ENCODE data around the gene MT1B. TPM values are rescaled to one million over a fixed set of nuclear protein-coding genes. Genes with fewer than 3 reads are reported as not detected.
A peak's percentile ranks its signal among the peaks of the same experiment; 100 is the strongest.

MT1B gene
- total RNA-seq, 6 experiments from 2014 or later, result not detected

- peaks cover 18% of the 10 kb centered on the region; the same call in 1 of the 2 replicates for H3K36me3 Mint-ChIP-seq (ENCODE audit: low read depth)
These were observed 25.0 kb upstream of the MT1B start for GRCh38 chr16:56626685-56627084.

GRCh38 chr16:56628486-56629350 is 23.0 kb upstream of the MT1B start:
- Mint-ChIP-seq H3K9me3 (no peaks in the 10 kb centered on the region), H3K27ac (no peak overlapping the region), H3K4me1 (ENCODE audit: low read depth) (peaks cover 38% of the 10 kb centered on the region), H3K27me3 (ENCODE audit: insufficient read depth) (peaks cover 6% of the 10 kb centered on the region), H3K36me3 (ENCODE audit: low read depth) (peaks cover 18% of the 10 kb centered on the region; the same call in 1 of the 2 replicates), H3K4me3 (no peak overlapping the region)
- DNase-seq, result no peak
- TF ChIP-seq CTCF (IDR thresholded peaks at IDR 0.05), result no peak

More at GRCh38 chr16:56626685-56627084, 25.0 kb upstream of the MT1B start:
- Mint-ChIP-seq H3K27me3 (ENCODE audit: insufficient read depth) (peaks cover 4% of the 10 kb centered on the region; the same call in 1 of the 2 replicates), H3K4me1 (ENCODE audit: low read depth) (peaks cover 29% of the 10 kb centered on the region), H3K9me3 (no peaks in the 10 kb centered on the region), H3K27ac (peak overlapping the region; percentile 96), H3K4me3 (peak overlapping the region; percentile 97)
- no peak for DNase-seq
- TF ChIP-seq CTCF (IDR thresholded peaks at IDR 0.05), result no peak

- H3K36me3 Mint-ChIP-seq (ENCODE audit: low read depth), result peaks cover 18% of the 10 kb centered on the region; the same call in 1 of the 2 replicates
- H3K27me3 Mint-ChIP-seq (ENCODE audit: insufficient read depth), result peaks cover 14% of the 10 kb centered on the region
- no peak for DNase-seq
These were observed 22.2 kb upstream of the MT1B start for GRCh38 chr16:56629531-56629930.

GRCh38 chr16:56630134-56630533 is 21.6 kb upstream of the MT1B start:
- H3K27me3 Mint-ChIP-seq (ENCODE audit: insufficient read depth), result peaks cover 20% of the 10 kb centered on the region
- TF ChIP-seq CTCF (IDR thresholded peaks at IDR 0.05), result no peak
- no peaks in the 10 kb centered on the region for H3K9me3 Mint-ChIP-seq
- no peak overlapping the region for H3K27ac Mint-ChIP-seq
- H3K4me1 Mint-ChIP-seq (ENCODE audit: low read depth), result peaks cover 39% of the 10 kb centered on the region
- no peak overlapping the region for H3K4me3 Mint-ChIP-seq
- no peak for DNase-seq
- H3K36me3 Mint-ChIP-seq (ENCODE audit: low read depth), result peaks cover 18% of the 10 kb centered on the region; the same call in 1 of the 2 replicates

More at GRCh38 chr16:56629531-56629930, 22.2 kb upstream of the MT1B start:
- Mint-ChIP-seq H3K4me3 (no peak overlapping the region), H3K9me3 (no peaks in the 10 kb centered on the region), H3K27ac (no peak overlapping the region), H3K4me1 (ENCODE audit: low read depth) (peaks cover 38% of the 10 kb centered on the region)
- TF ChIP-seq CTCF (IDR thresholded peaks at IDR 0.05), result no peak

- Mint-ChIP-seq H3K4me3 (no peak overlapping the region), H3K27ac (no peak overlapping the region), H3K4me1 (ENCODE audit: low read depth) (peaks cover 32% of the 10 kb centered on the region), H3K9me3 (no peaks in the 10 kb centered on the region), H3K27me3 (ENCODE audit: insufficient read depth) (peaks cover 23% of the 10 kb centered on the region), H3K36me3 (ENCODE audit: low read depth) (peaks cover 12% of the 10 kb centered on the region; the same call in 1 of the 2 replicates)
- DNase-seq, result no peak
- TF ChIP-seq CTCF (IDR thresholded peaks at IDR 0.05), result no peak
These were observed 20.5 kb upstream of the MT1B start for GRCh38 chr16:56631197-56631596.
